Activated T-cell treated with anti-CD3 and anti-CD28 coated beads for 48 hours (primary cell): ENCODE results near the gene GON4L.
"Not testable (repeated sequence)": the region's sequence is repeated elsewhere in the genome, so short reads cannot be mapped to it uniquely, and the experiment has no call there.

ENCODE experiments used
- DNase-seq: peaks from one replicate; pipeline ENCODE4 v3.0.0-alpha.2; 2020; ENCODE audit warnings: low read depth

GON4L gene

GRCh38 chr1:155871390-155871789 lies 14.4 kb upstream of the GON4L start:
- DNase-seq: no peak

- no peak for DNase-seq
Observed at GRCh38 chr1:155867766-155868165, 10.8 kb upstream of the GON4L start.

- DNase-seq: no peak
Observed at GRCh38 chr1:155864393-155864792, 7.4 kb upstream of the GON4L start.

DNA sequence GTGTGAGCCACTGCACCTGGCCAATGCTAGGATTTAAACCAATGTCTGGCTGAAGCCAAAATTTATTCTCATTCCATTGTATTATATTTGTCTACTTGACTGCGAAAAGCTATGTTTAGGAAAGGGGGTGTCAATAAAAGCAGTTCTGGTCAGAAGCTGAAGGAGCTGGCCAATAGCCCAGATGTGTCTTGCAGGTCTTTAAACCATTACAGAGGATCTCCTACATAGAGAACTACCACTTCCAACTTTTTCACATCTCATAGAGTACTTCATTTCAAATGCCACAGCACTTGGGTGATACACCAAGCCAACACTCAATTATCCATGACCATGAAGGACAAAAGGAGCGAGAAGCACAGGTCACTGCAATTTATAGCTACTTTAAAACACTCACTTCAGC lies 4.9 kb upstream of the GON4L start:
- DNase-seq: no peak

GRCh38 chr1:155860970-155861510 lies 4.0 kb upstream of the GON4L start:
- DNase-seq: no peak

GRCh38 chr1:155859881-155860871 lies 3.2 kb upstream of the GON4L start:
- peak; percentile 43 for DNase-seq

DNA sequence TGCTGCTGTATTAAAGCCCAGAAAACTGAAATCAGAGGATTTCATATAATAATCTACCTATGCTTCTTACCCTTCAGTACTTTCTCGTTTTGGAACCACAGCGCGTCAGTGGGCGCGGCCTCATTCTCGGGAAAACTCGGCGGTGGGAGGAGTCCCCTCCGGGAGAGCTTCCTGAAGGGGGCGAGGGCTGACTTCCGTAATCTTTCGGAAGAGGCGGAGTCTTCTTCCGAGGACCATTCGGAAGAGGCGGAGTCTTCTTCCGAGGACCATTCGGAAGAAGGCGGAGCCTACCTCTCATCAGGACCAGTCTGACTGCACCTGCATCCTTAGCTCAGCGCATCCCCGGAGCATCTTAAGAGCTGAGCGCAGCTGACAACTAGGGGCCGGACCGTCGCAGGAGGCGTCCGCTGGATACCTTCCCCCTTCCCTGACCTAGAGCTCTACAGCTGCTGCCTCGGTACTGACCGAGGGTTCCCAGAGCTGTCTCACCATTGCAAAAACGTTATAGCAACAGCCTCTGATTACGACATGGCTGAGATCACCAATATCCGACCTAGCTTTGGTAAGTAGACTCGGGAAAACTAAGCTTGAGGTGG lies 2.3 kb upstream of the GON4L start, which contains the start of gene SYT11:
TSS of gene SYT11 (plus strand) at position 334 of the 596 bp plus-strand sequence. CDS start at position 529, 195 bp downstream.
- peak; percentile 93 for DNase-seq

DNA sequence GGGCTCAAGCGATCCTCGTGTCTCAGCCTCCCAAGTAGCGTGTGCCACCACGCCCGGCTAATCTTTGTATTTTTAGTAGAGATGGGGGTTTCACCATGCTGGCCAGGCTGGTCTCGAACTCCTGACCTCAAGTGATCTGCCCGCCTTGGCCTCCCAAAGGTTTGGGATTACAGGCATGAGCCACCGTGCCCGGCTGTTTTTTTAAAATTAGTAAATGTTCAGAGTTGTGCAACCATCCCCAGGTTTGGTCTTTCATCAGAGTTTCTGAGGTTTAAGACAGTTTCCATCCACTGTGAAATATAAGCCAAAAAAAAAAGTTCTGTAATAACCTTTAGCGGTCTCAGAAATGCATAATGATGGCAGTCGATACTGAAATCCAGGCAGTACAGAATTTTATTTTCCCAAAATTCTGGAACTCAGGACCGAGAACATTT lies 1.8 kb upstream of the GON4L start:
- DNase-seq: peak; percentile 22

GRCh38 chr1:155856257-155856974 lies 598 bp downstream of the GON4L start:
- no peak for DNase-seq

- no peak for DNase-seq
Observed at GRCh38 chr1:155850345-155850744, 6.7 kb downstream of the GON4L start.

- no peak for DNase-seq
Observed at GRCh38 chr1:155847823-155848529, 9.0 kb downstream of the GON4L start.

GRCh38 chr1:155844860-155845421 lies 12.1 kb downstream of the GON4L start:
- no peak for DNase-seq

GRCh38 chr1:155840386-155840785 lies 16.6 kb downstream of the GON4L start:
- DNase-seq: no peak

GRCh38 chr1:155835548-155835947 lies 21.5 kb downstream of the GON4L start:
- DNase-seq: no peak

- DNase-seq: not testable (repeated sequence)
Observed at GRCh38 chr1:155834927-155835399, 22.1 kb downstream of the GON4L start.

- DNase-seq: no peak
Observed at GRCh38 chr1:155834296-155834926, 22.6 kb downstream of the GON4L start.

DNA sequence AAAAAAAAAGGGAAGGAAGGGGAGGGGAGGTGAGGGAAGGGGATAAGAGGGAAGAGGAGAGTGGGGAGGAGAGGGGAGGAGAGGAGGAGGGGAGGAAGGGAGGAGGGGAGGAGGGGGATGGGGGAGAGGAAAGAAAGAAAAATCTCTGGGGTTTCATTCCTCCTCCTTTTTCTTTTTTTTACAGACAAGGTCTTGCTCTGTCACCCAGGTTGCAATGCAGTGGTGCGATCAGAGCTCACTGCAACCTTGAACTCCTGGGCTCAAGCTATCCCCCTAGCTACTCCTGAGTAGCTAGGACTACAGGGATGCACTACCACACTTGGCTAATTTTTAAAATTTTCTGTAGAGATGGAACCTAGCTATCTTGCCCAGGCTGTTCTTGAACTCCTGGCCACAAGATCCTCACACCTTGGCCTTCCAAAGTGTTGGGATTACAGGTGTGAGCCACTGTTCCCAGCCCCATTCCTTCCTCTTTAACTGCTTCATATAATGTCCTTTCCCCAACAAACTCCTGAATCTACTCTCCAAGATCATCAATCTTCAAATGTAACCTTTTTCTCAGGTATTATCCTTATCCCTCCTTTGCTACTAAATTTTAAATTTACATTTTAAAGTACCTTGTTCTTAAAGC lies 23.2 kb downstream of the GON4L start:
- no peak for DNase-seq

GRCh38 chr1:155831279-155831976 lies 25.6 kb downstream of the GON4L start:
- no peak for DNase-seq

GRCh38 chr1:155827450-155827849 lies 29.6 kb downstream of the GON4L start:
- DNase-seq: no peak
